GM10266 (cell line): ENCODE data around the gene WNT6.
A peak's percentile ranks its signal among the peaks of the same experiment; 100 is the strongest.

Experiments used
- DNase-seq: peaks from one replicate; pipeline ENCODE4 v3.0.0; 2012; ENCODE audit errors: extremely low spot score
- CTCF ChIP-seq: IDR thresholded peaks from 2 replicates; pipeline ENCODE4 v1.5.1; 2012; ENCODE audit warnings: mild to moderate bottlenecking, low read depth; ENCODE audit not compliant: control insufficient read depth, insufficient read depth; ENCODE audit errors: missing control alignments

Gene WNT6

GRCh38 chr2:218908721-218909619 lies 49.4 kb downstream of the WNT6 start:
- DNase-seq, result peak; percentile 90
- no peak for TF ChIP-seq CTCF

- DNase-seq, result no peak
- TF ChIP-seq CTCF, result no peak
Observed at GRCh38 chr2:218910741-218911140, 51.1 kb downstream of the WNT6 start.

- TF ChIP-seq CTCF, result no peak
- no peak for DNase-seq
Observed at GRCh38 chr2:218920504-218920903, 60.9 kb downstream of the WNT6 start.
